Lower leg skin (tissue), 4 donors: ENCODE data around the gene SETD4. TPM values are rescaled to one million over a fixed set of nuclear protein-coding genes. Genes with fewer than 3 reads are reported as not detected.
A peak's percentile ranks its signal among the peaks of the same experiment; 100 is the strongest.

Experiments
- DNase-seq, 2 donors: peaks; one replicate each; pipeline ENCODE4 v3.0.0-alpha.2; 2019; ENCODE audit warnings: low spot score in 2 of 2
- H3K4me3 ChIP-seq: fragments of 200-600 bp; sonication (generic); 2 replicates; pipeline ENCODE4 v1.5.1; 2017; ENCODE audit warnings: mild to moderate bottlenecking, low read depth; ENCODE audit not compliant: poor library complexity, severe bottlenecking
- CTCF ChIP-seq, 3 donors: fragments of 450-650 bp; IDR thresholded peaks; one replicate each; pipeline ENCODE4 v1.5.1; 2016; ENCODE audit warnings: antibody characterized with exemption in 3 of 3, mild to moderate bottlenecking in 3 of 3, moderate library complexity in 2 of 3
- POLR2A ChIP-seq, 2 donors: fragments of 450-650 bp; IDR thresholded peaks; one replicate each; pipeline ENCODE4 v1.6.1; 2016 to 2017; ENCODE audit warnings: antibody characterized with exemption in 2 of 2, mild to moderate bottlenecking in 1 of 2, moderate library complexity in 1 of 2
- WGBS, 2 donors: methylation state at CpG; one replicate each; pipeline ENCODE4 v1.1.5; 2018; 5-methylcytosine and 5-hydroxymethylcytosine counted together
- intact Hi-C: fragments of 100-400 bp; cut with DNase I; formaldehyde crosslinking; loops from one replicate; pipeline ENCODE4 v1.15.0; 2023; ENCODE audit warnings: low total_unique reads
- total RNA-seq, 4 donors: library from RNA; depleted of rRNA; stranded (reverse); fragments of >200 nt; gene quantifications; one replicate each; pipeline ENCODE4 v1.1.0, GENCODE V29; 2016

Gene SETD4
- total RNA-seq, 4 donors from 2014 or later = 21.1 to 41.6 (median 30.1) TPM

GRCh38 chr21:36041910-36042309 lies 18.4 kb downstream of the SETD4 start:
- no peak for DNase-seq
- TF ChIP-seq CTCF (IDR thresholded peaks at IDR 0.05) (no peak), POLR2A (IDR thresholded peaks at IDR 0.05) (no peak)
- WGBS, 2 donors = 92 to 97% methylated on average over 1 of the region's 1 CpG
- no peak overlapping the region for H3K4me3 ChIP-seq
- intact Hi-C loops = loop anchor here (5.0 kb wide), 1 partner anchor 645 kb away; no protein-coding TSS in a partner anchor

- no peak for DNase-seq
- H3K4me3 ChIP-seq = no peak overlapping the region
- TF ChIP-seq CTCF (IDR thresholded peaks at IDR 0.05) = no peak
- no peak for TF ChIP-seq POLR2A (IDR thresholded peaks at IDR 0.05)
- WGBS, 2 donors = 76 to 80% methylated on average over 2 of the region's 2 CpGs
- intact Hi-C loops = loop anchor here (5.0 kb wide), 1 partner anchor 643 kb away; no protein-coding TSS in a partner anchor
These were observed 19.9 kb downstream of the SETD4 start for GRCh38 chr21:36040389-36040788.

GRCh38 chr21:36039861-36040260 lies 20.5 kb downstream of the SETD4 start:
- intact Hi-C loops = loop anchor here (5.0 kb wide), 1 partner anchor 643 kb away; no protein-coding TSS in a partner anchor
- TF ChIP-seq CTCF (IDR thresholded peaks at IDR 0.05) (no peak), POLR2A (IDR thresholded peaks at IDR 0.05) (no peak)
- DNase-seq = no peak
- WGBS, 2 donors = 63 to 77% methylated on average over 6 of the region's 6 CpGs
- H3K4me3 ChIP-seq = no peak overlapping the region

GRCh38 chr21:36038701-36039497 lies 21.4 kb downstream of the SETD4 start:
- intact Hi-C loops = no loop called here
- 91 to 93% methylated on average over 17 of the region's 17 CpGs for WGBS, 2 donors
- H3K4me3 ChIP-seq = no peak overlapping the region
- peak in 1 of 2 donors; percentile 77 for DNase-seq
- TF ChIP-seq CTCF (IDR thresholded peaks at IDR 0.05) (no peak), POLR2A (IDR thresholded peaks at IDR 0.05) (no peak)

GRCh38 chr21:36035381-36035791 lies 24.9 kb downstream of the SETD4 start:
- no peak for TF ChIP-seq POLR2A (IDR thresholded peaks at IDR 0.05)
- TF ChIP-seq CTCF (IDR thresholded peaks at IDR 0.05) = no peak
- no peak overlapping the region for H3K4me3 ChIP-seq
- intact Hi-C loops = no loop called here
- WGBS, 2 donors = 74 to 82% methylated on average over 8 to 10 of the region's 10 CpGs
- no peak for DNase-seq
